ENCODE results near the gene DGCR6L. TPM values are rescaled to one million over a fixed set of nuclear protein-coding genes. Genes with fewer than 3 reads are reported as not detected.

The DGCR6L gene
- total and polyA plus RNA-seq, 10 of the 15 experiments (the other 5 are each of a cell fraction or from before 2014, with no cell fraction given), result 1.6 to 62.8 (median 22.6) TPM

DNA sequence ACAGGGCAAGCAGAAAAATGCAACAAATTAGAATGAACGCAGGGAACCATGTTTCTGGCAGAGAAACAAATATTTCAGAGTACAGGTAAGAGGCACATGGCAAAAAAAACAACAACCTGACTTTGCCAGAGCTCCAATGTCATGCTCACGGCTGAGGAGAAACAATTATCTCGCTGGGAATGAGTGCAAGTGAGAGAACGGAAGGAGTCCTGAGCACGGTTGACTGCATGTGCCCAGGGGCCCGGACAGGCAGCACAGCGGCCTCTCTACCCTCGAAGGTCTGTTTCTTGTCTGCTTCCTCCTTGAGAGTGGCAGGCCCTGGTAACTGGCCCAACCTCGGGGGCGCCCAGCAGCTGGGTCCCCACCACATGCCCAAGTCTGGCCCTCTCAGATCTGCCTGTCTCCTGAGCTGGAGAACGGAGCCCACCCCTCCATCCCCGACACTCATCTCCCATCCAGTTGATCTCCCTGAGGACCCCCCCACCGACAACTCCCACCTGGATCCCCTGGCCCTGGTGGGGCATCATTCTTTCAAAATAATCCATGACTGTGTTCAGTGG lies 27.1 kb downstream of the DGCR6L start:
- Histone ChIP-seq H3K27ac (ENCODE audit: control insufficient read depth, insufficient read depth) (no peak overlapping the region), H4K20me1 (ENCODE audit: control insufficient read depth, insufficient read depth) (no peaks in the 10 kb centered on the region), H3K9me3 (replicated peaks; ENCODE audit: control insufficient read depth, insufficient read depth, low read length) (no peaks in the 10 kb centered on the region), H3K4me3 (no peak overlapping the region), H3K9ac (ENCODE audit: control insufficient read depth, insufficient read depth, low read length) (no peak overlapping the region), H3K79me2 (ENCODE audit: control insufficient read depth, insufficient read depth, low read length) (no peaks in the 10 kb centered on the region), H3K4me2 (ENCODE audit: control insufficient read depth, insufficient read depth) (no peak overlapping the region), H3K4me1 (ENCODE audit: control insufficient read depth, insufficient read depth, low read length) (no peaks in the 10 kb centered on the region), H2AFZ (ENCODE audit: control insufficient read depth, low read depth, low read length) (no peak overlapping the region), H3K27me3 (replicated peaks in 1 of 2; ENCODE audit: control insufficient read depth in 2 of 2, insufficient read depth in 2 of 2, low read length in 1 of 2) (no peaks in the 10 kb centered on the region; a peak in 3 of 4 replicates), H3K36me3 (ENCODE audit: control insufficient read depth in 2 of 2, insufficient read depth in 2 of 2, low read length in 1 of 2) (no peaks in the 10 kb centered on the region)
- ChIA-PET CTCF (interaction anchor here (1.2 kb wide), 1 partner anchor 164 kb away, joined by 3 read pairs; no protein-coding TSS in a partner anchor), RAD21 (ENCODE audit: unreplicated experiment) (no interaction called here), SMC1A (ENCODE audit: uncharacterized antibody, unreplicated experiment) (no interaction called here), POLR2A (no interaction called here)
- no peak for DNase-seq (ENCODE audit: low read depth, low spot score)
- no TSS peak for BruUV-seq (replicated peaks)
- TF ChIP-seq POLR2AphosphoS5 (IDR thresholded peaks at IDR 0.05; ENCODE audit: low read length) (no peak), YBX1 (IDR thresholded peaks at IDR 0.05) (no peak), TARDBP (IDR thresholded peaks at IDR 0.05; ENCODE audit: borderline replicate concordance) (no peak), CBX5 (IDR thresholded peaks at IDR 0.05; ENCODE audit: low read depth) (no peak), RB1 (IDR thresholded peaks at IDR 0.05; ENCODE audit: borderline replicate concordance) (no peak)
- TF ChIP-seq, protein P1, sequence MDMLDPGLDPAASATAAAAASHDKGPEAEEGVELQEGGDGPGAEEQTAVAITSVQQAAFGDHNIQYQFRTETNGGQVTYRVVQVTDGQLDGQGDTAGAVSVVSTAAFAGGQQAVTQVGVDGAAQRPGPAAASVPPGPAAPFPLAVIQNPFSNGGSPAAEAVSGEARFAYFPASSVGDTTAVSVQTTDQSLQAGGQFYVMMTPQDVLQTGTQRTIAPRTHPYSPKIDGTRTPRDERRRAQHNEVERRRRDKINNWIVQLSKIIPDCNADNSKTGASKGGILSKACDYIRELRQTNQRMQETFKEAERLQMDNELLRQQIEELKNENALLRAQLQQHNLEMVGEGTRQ (IDR thresholded peaks at IDR 0.05; ENCODE audit: borderline replicate concordance, low read depth, low read length), result no peak
- no peak for FAIRE-seq
- ATAC-seq, result no peak
- intact Hi-C loops (cut with micrococcal nuclease; ENCODE audit: unreplicated experiment) (no loop called here), in situ Hi-C loops (cut with MboI) (loop anchor here (10.0 kb wide), 1 partner anchor 138 kb away; the partner anchor contains the start of gene CCDC188)
- WGBS (ENCODE audit: insufficient coverage, insufficient replicate concordance, low lambda C conversion rate, missing lambda C conversion rate), result 17% methylated on average over 13 of the region's 13 CpGs

DNA sequence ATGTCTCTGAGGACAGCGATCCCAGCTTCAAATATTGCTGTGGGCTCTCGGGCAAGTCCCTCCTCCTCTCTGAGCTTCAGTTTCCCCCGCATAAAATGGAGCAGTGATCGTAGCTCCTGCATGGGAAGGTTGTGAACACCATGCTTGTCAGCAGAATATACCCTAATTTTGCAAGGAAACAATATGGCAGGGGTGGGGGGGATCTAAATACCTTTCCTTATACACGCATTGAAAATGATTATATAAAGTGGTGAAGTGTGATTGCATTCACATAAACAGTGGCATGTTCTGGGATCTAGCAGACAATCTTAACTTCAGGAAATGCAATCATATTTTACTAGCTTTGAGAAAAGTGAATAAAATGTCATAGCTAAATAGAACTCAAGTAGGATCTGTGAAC lies 27.8 kb downstream of the DGCR6L start:
- CTCF ChIA-PET, result interaction anchor here (1.2 kb wide), 1 partner anchor 164 kb away, joined by 3 read pairs; no protein-coding TSS in a partner anchor
- POLR2A ChIA-PET, result no interaction called here
- in situ Hi-C loops (cut with MboI), result loop anchor here (10.0 kb wide), 1 partner anchor 137 kb away; the partner anchor contains the start of gene CCDC188
- no peak for TF ChIP-seq MYC (IDR thresholded peaks at IDR 0.05; ENCODE audit: insufficient read depth, insufficient read length, insufficient replicate concordance, low read length, severe bottlenecking)
- no peak for TF ChIP-seq ZNF384 (IDR thresholded peaks at IDR 0.05; ENCODE audit: borderline replicate concordance, low read depth, low read length)
- no peak for TF ChIP-seq MTA2 (IDR thresholded peaks at IDR 0.05; ENCODE audit: low read depth)
- no peak for TF ChIP-seq RUNX3 (IDR thresholded peaks at IDR 0.05; ENCODE audit: low read length)
- TF ChIP-seq NFXL1 (IDR thresholded peaks at IDR 0.05; ENCODE audit: borderline replicate concordance), result no peak
- TF ChIP-seq, protein P2, sequence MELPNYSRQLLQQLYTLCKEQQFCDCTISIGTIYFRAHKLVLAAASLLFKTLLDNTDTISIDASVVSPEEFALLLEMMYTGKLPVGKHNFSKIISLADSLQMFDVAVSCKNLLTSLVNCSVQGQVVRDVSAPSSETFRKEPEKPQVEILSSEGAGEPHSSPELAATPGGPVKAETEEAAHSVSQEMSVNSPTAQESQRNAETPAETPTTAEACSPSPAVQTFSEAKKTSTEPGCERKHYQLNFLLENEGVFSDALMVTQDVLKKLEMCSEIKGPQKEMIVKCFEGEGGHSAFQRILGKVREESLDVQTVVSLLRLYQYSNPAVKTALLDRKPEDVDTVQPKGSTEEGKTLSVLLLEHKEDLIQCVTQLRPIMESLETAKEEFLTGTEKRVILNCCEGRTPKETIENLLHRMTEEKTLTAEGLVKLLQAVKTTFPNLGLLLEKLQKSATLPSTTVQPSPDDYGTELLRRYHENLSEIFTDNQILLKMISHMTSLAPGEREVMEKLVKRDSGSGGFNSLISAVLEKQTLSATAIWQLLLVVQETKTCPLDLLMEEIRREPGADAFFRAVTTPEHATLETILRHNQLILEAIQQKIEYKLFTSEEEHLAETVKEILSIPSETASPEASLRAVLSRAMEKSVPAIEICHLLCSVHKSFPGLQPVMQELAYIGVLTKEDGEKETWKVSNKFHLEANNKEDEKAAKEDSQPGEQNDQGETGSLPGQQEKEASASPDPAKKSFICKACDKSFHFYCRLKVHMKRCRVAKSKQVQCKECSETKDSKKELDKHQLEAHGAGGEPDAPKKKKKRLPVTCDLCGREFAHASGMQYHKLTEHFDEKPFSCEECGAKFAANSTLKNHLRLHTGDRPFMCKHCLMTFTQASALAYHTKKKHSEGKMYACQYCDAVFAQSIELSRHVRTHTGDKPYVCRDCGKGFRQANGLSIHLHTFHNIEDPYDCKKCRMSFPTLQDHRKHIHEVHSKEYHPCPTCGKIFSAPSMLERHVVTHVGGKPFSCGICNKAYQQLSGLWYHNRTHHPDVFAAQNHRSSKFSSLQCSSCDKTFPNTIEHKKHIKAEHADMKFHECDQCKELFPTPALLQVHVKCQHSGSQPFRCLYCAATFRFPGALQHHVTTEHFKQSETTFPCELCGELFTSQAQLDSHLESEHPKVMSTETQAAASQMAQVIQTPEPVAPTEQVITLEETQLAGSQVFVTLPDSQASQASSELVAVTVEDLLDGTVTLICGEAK (IDR thresholded peaks at IDR 0.05; ENCODE audit: borderline replicate concordance), result no peak
- TF ChIP-seq PML (IDR thresholded peaks at IDR 0.05; ENCODE audit: low read length), result no peak
- no peak for TF ChIP-seq ZNF274 (IDR thresholded peaks at IDR 0.05; ENCODE audit: insufficient read depth, insufficient read length)
- no peak for TF ChIP-seq POLR2AphosphoS5 (IDR thresholded peaks at IDR 0.05; ENCODE audit: low read length)

More for the DNA sequence above, 27.8 kb downstream of the DGCR6L start:
- no TSS peak for BruUV-seq (replicated peaks)
- Histone ChIP-seq H3K4me2 (ENCODE audit: control insufficient read depth, insufficient read depth) (no peak overlapping the region), H3K4me1 (ENCODE audit: control insufficient read depth, insufficient read depth, low read length) (no peaks in the 10 kb centered on the region), H3K27me3 (replicated peaks in 1 of 2; ENCODE audit: control insufficient read depth in 2 of 2, insufficient read depth in 2 of 2, low read length in 1 of 2) (no peaks in the 10 kb centered on the region; a peak in 2 of 4 replicates), H4K20me1 (ENCODE audit: control insufficient read depth, insufficient read depth) (no peaks in the 10 kb centered on the region), H3K4me3 (no peak overlapping the region), H3K36me3 (ENCODE audit: control insufficient read depth in 2 of 2, insufficient read depth in 2 of 2, low read length in 1 of 2) (no peaks in the 10 kb centered on the region), H3K9me3 (replicated peaks; ENCODE audit: control insufficient read depth, insufficient read depth, low read length) (no peaks in the 10 kb centered on the region), H3K27ac (ENCODE audit: control insufficient read depth, insufficient read depth) (no peak overlapping the region), H3K79me2 (ENCODE audit: control insufficient read depth, insufficient read depth, low read length) (no peaks in the 10 kb centered on the region), H3K9ac (ENCODE audit: control insufficient read depth, insufficient read depth, low read length) (no peak overlapping the region), H2AFZ (ENCODE audit: control insufficient read depth, low read depth, low read length) (no peak overlapping the region)
- no peak for DNase-seq (ENCODE audit: low read depth, low spot score)
- intact Hi-C loops (cut with micrococcal nuclease; ENCODE audit: unreplicated experiment), result no loop called here
- no peak for ATAC-seq
- no peak for FAIRE-seq
- 12% methylated on average over 5 of the region's 5 CpGs for WGBS (ENCODE audit: insufficient coverage, insufficient replicate concordance, low lambda C conversion rate, missing lambda C conversion rate)
- ChIA-PET SMC1A (ENCODE audit: uncharacterized antibody, unreplicated experiment) (interaction anchor here (0.5 kb wide), 1 partner anchor 254 kb away, joined by 4 read pairs; no protein-coding TSS in a partner anchor), RAD21 (ENCODE audit: unreplicated experiment) (no interaction called here)

All from GM12878 (cell line).